Measurements from ENCODE around the gene DLGAP1.
A peak's percentile ranks its signal among the peaks of the same experiment; 100 is the strongest.

Gene DLGAP1

DNA sequence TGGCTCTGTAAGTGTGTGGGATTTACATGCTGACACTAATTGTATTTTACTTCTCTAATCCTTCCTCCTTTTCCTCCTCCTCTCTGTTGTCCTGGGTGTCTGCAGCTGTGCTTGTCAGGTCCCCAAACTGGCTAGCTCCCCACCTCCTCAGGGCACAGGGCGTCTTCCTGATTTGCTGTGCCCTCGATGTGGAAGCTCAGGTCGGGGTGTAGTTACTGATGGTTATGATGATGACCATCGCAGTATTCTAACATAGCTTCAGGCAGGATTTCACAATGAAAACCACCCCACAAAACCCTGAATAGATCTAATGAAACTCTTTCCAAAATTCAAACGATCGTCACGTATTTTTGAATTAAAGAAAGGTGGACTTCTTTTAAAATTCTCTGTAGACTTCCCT is 576.7 kb downstream of the DLGAP1 start:
- peak; percentile 15 to 70 for DNase-seq (ENCODE audit: low read depth in 1 of 2, low spot score in 1 of 2)
- TF ChIP-seq GABPA (IDR thresholded peaks at IDR 0.05; ENCODE audit: low read depth) (no peak), POLR2AphosphoS5 (IDR thresholded peaks at IDR 0.05; ENCODE audit: low read depth) (no peak), SPI1 (IDR thresholded peaks at IDR 0.05; ENCODE audit: borderline replicate concordance, low read depth) (no peak)
- TF ChIP-seq, protein P1, sequence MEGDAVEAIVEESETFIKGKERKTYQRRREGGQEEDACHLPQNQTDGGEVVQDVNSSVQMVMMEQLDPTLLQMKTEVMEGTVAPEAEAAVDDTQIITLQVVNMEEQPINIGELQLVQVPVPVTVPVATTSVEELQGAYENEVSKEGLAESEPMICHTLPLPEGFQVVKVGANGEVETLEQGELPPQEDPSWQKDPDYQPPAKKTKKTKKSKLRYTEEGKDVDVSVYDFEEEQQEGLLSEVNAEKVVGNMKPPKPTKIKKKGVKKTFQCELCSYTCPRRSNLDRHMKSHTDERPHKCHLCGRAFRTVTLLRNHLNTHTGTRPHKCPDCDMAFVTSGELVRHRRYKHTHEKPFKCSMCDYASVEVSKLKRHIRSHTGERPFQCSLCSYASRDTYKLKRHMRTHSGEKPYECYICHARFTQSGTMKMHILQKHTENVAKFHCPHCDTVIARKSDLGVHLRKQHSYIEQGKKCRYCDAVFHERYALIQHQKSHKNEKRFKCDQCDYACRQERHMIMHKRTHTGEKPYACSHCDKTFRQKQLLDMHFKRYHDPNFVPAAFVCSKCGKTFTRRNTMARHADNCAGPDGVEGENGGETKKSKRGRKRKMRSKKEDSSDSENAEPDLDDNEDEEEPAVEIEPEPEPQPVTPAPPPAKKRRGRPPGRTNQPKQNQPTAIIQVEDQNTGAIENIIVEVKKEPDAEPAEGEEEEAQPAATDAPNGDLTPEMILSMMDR (IDR thresholded peaks at IDR 0.05; ENCODE audit: insufficient read depth, low read length) = no peak
- TF ChIP-seq, protein P2, sequence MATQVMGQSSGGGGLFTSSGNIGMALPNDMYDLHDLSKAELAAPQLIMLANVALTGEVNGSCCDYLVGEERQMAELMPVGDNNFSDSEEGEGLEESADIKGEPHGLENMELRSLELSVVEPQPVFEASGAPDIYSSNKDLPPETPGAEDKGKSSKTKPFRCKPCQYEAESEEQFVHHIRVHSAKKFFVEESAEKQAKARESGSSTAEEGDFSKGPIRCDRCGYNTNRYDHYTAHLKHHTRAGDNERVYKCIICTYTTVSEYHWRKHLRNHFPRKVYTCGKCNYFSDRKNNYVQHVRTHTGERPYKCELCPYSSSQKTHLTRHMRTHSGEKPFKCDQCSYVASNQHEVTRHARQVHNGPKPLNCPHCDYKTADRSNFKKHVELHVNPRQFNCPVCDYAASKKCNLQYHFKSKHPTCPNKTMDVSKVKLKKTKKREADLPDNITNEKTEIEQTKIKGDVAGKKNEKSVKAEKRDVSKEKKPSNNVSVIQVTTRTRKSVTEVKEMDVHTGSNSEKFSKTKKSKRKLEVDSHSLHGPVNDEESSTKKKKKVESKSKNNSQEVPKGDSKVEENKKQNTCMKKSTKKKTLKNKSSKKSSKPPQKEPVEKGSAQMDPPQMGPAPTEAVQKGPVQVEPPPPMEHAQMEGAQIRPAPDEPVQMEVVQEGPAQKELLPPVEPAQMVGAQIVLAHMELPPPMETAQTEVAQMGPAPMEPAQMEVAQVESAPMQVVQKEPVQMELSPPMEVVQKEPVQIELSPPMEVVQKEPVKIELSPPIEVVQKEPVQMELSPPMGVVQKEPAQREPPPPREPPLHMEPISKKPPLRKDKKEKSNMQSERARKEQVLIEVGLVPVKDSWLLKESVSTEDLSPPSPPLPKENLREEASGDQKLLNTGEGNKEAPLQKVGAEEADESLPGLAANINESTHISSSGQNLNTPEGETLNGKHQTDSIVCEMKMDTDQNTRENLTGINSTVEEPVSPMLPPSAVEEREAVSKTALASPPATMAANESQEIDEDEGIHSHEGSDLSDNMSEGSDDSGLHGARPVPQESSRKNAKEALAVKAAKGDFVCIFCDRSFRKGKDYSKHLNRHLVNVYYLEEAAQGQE (IDR thresholded peaks at IDR 0.05; ENCODE audit: insufficient replicate concordance, low read depth) = no peak
- no peak overlapping the region for H3K4me3 ChIP-seq (replicated peaks; ENCODE audit: insufficient read depth, low read length)
- no peak overlapping the region for H3K27ac ChIP-seq (replicated peaks)
- H3K27me3 ChIP-seq (ENCODE audit: insufficient read depth, poor library complexity, severe bottlenecking) = no peaks in the 10 kb centered on the region

DNA sequence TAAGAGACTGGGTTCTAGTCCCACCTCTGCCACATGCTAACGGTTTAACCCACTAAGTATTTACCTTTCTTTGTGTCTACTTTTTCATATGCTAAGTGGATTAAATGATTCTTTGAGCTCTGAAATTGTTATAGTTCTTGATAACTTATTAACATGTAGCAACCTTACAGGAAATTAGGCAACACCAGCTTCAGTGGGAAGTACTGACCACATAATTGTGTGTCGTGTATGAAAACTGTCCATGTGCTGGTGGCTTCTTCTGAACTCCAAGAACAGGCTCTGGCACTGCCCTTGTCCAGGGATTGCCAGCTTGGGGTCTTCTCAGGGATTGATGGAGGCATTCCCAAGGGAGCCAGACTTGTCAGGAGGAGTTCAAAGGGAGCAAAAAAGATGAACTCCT is 577.4 kb downstream of the DLGAP1 start:
- peak; percentile 37; the same call in 1 of the 2 replicates for TF ChIP-seq POLR2AphosphoS5 (IDR thresholded peaks at IDR 0.05; ENCODE audit: low read depth)
- TF ChIP-seq GABPA (IDR thresholded peaks at IDR 0.05; ENCODE audit: low read depth) = no peak
- TF ChIP-seq, protein P1 (IDR thresholded peaks at IDR 0.05; ENCODE audit: insufficient read depth, low read length) = no peak
- TF ChIP-seq, protein P2 (IDR thresholded peaks at IDR 0.05; ENCODE audit: insufficient replicate concordance, low read depth) = peak; percentile 26
- TF ChIP-seq SPI1 (IDR thresholded peaks at IDR 0.05; ENCODE audit: borderline replicate concordance, low read depth) = no peak
- H3K27me3 ChIP-seq (ENCODE audit: insufficient read depth, poor library complexity, severe bottlenecking) = no peaks in the 10 kb centered on the region
- peak; percentile 70 to 80 for DNase-seq (ENCODE audit: low read depth in 1 of 2, low spot score in 1 of 2)
- peak overlapping the region; percentile 4; the same call in 1 of the 2 replicates for H3K27ac ChIP-seq (replicated peaks)
- no peak overlapping the region for H3K4me3 ChIP-seq (replicated peaks; ENCODE audit: insufficient read depth, low read length)

DNA sequence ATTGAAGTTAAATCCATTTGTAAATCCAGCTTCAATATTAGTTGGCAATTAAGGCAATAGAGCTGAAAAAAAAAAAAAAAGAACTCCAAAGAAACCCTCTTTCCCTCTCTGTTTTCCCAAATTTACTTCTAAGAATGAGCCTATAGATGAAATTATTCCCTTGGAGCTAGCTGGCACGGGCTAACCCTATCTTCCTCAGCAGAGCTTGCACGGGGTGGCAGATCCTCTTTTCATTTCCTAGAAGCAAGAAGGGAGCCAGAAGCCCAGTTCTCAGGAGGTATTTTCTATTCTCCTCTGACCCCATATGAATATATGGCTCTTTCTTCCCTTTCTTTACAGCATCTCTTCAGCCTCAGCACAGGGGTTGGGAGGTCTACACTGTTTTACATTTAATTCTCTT is 579.1 kb downstream of the DLGAP1 start:
- Histone ChIP-seq H3K27ac (replicated peaks) (no peak overlapping the region), H3K4me3 (replicated peaks; ENCODE audit: insufficient read depth, low read length) (no peak overlapping the region), H3K27me3 (ENCODE audit: insufficient read depth, poor library complexity, severe bottlenecking) (no peaks in the 10 kb centered on the region)
- no peak for TF ChIP-seq POLR2AphosphoS5 (IDR thresholded peaks at IDR 0.05; ENCODE audit: low read depth)
- peak; percentile 54; the same call in 1 of the 2 replicates for TF ChIP-seq SPI1 (IDR thresholded peaks at IDR 0.05; ENCODE audit: borderline replicate concordance, low read depth)
- peak in 1 of 2 experiments; percentile 60 for DNase-seq (ENCODE audit: low read depth in 1 of 2, low spot score in 1 of 2)

DNA sequence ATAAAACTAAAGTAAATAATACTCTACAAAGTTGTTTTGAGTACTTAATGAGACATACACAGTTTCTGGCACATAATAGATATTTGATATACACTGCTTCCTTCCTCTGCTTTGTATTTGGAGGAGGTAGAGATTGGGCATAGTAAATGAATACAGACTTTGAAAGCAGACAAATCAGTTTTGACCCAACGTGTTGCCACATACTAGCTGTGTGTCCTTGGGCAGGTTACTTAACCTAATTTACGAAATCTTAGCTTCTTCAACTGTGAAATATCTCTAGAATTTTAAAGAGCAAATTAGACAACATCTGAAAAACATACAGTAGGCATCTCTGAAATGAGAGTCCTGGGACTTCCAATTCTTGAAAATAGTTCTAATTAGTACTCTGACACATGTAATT is 579.7 kb downstream of the DLGAP1 start:
- H3K27ac ChIP-seq (replicated peaks) = no peak overlapping the region
- no peaks in the 10 kb centered on the region for H3K27me3 ChIP-seq (ENCODE audit: insufficient read depth, poor library complexity, severe bottlenecking)
- DNase-seq (ENCODE audit: low read depth in 1 of 2, low spot score in 1 of 2) = peak; percentile 27 to 57
- TF ChIP-seq POLR2AphosphoS5 (IDR thresholded peaks at IDR 0.05; ENCODE audit: low read depth) = no peak
- TF ChIP-seq, protein P1 (IDR thresholded peaks at IDR 0.05; ENCODE audit: insufficient read depth, low read length) = no peak
- TF ChIP-seq, protein P2 (IDR thresholded peaks at IDR 0.05; ENCODE audit: insufficient replicate concordance, low read depth) = no peak
- no peak overlapping the region for H3K4me3 ChIP-seq (replicated peaks; ENCODE audit: insufficient read depth, low read length)

All from HL-60 (cell line).